ENCODE data around the gene CACNA1C.

Gene CACNA1C

DNA sequence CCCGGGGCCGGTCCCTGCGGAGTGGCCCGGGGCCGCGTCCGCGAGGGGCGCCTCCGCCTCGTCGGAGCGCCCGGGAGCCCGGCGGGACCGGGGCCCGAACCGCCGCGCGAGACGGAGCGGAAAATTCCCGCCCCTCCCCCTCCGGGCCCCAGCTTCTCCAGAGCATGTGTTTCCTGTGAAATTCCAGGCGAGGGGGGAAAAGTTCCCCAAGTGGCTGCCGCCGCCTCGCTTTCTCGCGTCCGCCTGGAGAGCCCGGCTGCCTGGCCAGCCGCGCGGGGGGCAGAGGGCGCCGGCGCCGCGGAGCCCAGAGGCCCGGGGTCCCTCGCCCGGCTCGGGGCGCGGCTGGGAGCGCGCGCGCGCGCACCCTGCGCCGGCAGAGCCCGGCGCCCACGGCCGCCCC lies 904 bp downstream of the CACNA1C start:
- Histone ChIP-seq H3K27ac (ENCODE audit: low read depth, low read length) (no peak overlapping the region), H3K9me3 (ENCODE audit: control insufficient read depth in 5 of 5, low read length in 5 of 5) (no peaks in the 10 kb centered on the region), H3K36me3 (ENCODE audit: control insufficient read depth in 5 of 5, insufficient read depth in 5 of 5, low read length in 5 of 5) (no peaks in the 10 kb centered on the region), H3K9ac (ENCODE audit: low read length in 5 of 5) (no peak overlapping the region), H3K4me1 (ENCODE audit: control insufficient read depth in 5 of 5, insufficient read depth in 5 of 5, low read length in 5 of 5) (peaks cover 0 to 17% (median 11%) of the 10 kb centered on the region in 5 donors), H3K4me3 (ENCODE audit: low read depth in 1 of 5, low read length in 5 of 5) (peak overlapping the region in 3 of 5 donors; percentile 62 to 69 (median 68)), H3K27me3 (ENCODE audit: control insufficient read depth in 5 of 5, insufficient read depth in 4 of 5, low read length in 5 of 5) (peaks cover 23 to 43% (median 30%) of the 10 kb centered on the region in 5 donors)

GRCh38 chr12:2054091-2055018 lies 1.6 kb downstream of the CACNA1C start:
- H3K27ac ChIP-seq (ENCODE audit: low read depth, low read length): no peak overlapping the region
- H3K9ac ChIP-seq (ENCODE audit: low read length in 5 of 5): no peak overlapping the region
- H3K9me3 ChIP-seq (ENCODE audit: control insufficient read depth in 5 of 5, low read length in 5 of 5): no peaks in the 10 kb centered on the region
- H3K4me1 ChIP-seq (ENCODE audit: control insufficient read depth in 5 of 5, insufficient read depth in 5 of 5, low read length in 5 of 5): peaks cover 0 to 17% (median 11%) of the 10 kb centered on the region in 5 donors
- H3K36me3 ChIP-seq (ENCODE audit: control insufficient read depth in 5 of 5, insufficient read depth in 5 of 5, low read length in 5 of 5): no peaks in the 10 kb centered on the region
- peak overlapping the region in 3 of 5 donors; percentile 58 to 62 (median 60) for H3K4me3 ChIP-seq (ENCODE audit: low read depth in 1 of 5, low read length in 5 of 5)
- H3K27me3 ChIP-seq (ENCODE audit: control insufficient read depth in 5 of 5, insufficient read depth in 4 of 5, low read length in 5 of 5): peaks cover 23 to 40% (median 30%) of the 10 kb centered on the region in 5 donors

- no peak overlapping the region for H3K27ac ChIP-seq (ENCODE audit: low read depth, low read length)
- peaks cover 0 to 12% (median 6%) of the 10 kb centered on the region in 5 donors for H3K4me1 ChIP-seq (ENCODE audit: control insufficient read depth in 5 of 5, insufficient read depth in 5 of 5, low read length in 5 of 5)
- no peaks in the 10 kb centered on the region for H3K36me3 ChIP-seq (ENCODE audit: control insufficient read depth in 5 of 5, insufficient read depth in 5 of 5, low read length in 5 of 5)
- no peak overlapping the region for H3K9ac ChIP-seq (ENCODE audit: low read length in 5 of 5)
- H3K27me3 ChIP-seq (ENCODE audit: control insufficient read depth in 5 of 5, insufficient read depth in 4 of 5, low read length in 5 of 5): peaks cover 12 to 28% (median 18%) of the 10 kb centered on the region in 5 donors
- H3K9me3 ChIP-seq (ENCODE audit: control insufficient read depth in 5 of 5, low read length in 5 of 5): no peaks in the 10 kb centered on the region
- no peak overlapping the region for H3K4me3 ChIP-seq (ENCODE audit: low read depth in 1 of 5, low read length in 5 of 5)
These were observed 4.4 kb downstream of the CACNA1C start for GRCh38 chr12:2057041-2057794.

GRCh38 chr12:2057795-2058408 lies 5.1 kb downstream of the CACNA1C start:
- no peak overlapping the region for H3K4me3 ChIP-seq (ENCODE audit: low read depth in 1 of 5, low read length in 5 of 5)
- peaks cover 0 to 10% (median 5%) of the 10 kb centered on the region in 5 donors for H3K4me1 ChIP-seq (ENCODE audit: control insufficient read depth in 5 of 5, insufficient read depth in 5 of 5, low read length in 5 of 5)
- H3K9me3 ChIP-seq (ENCODE audit: control insufficient read depth in 5 of 5, low read length in 5 of 5): no peaks in the 10 kb centered on the region
- no peaks in the 10 kb centered on the region for H3K36me3 ChIP-seq (ENCODE audit: control insufficient read depth in 5 of 5, insufficient read depth in 5 of 5, low read length in 5 of 5)
- H3K27ac ChIP-seq (ENCODE audit: low read depth, low read length): no peak overlapping the region
- H3K9ac ChIP-seq (ENCODE audit: low read length in 5 of 5): no peak overlapping the region
- H3K27me3 ChIP-seq (ENCODE audit: control insufficient read depth in 5 of 5, insufficient read depth in 4 of 5, low read length in 5 of 5): peaks cover 12 to 27% (median 18%) of the 10 kb centered on the region in 5 donors

DNA sequence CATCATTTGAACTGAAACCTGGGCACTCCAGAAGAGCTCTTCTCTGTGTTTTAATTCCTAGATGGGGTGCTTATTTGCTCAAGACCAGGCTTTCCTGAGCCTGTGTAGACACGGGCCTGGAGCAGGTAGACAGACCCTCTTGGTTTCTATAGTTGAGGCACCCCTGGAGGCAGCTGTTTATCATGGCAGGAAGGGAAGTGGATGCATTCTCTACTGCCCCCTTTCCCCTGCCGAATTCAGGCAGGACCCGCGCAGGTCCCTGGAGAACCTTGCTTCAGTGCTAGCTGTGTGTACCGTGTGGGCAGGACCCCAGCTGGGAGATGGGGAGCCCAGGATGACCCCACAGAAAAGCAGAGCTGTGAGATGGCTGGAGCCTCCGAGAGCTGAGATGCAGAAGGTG lies 6.0 kb downstream of the CACNA1C start:
- H3K27me3 ChIP-seq (ENCODE audit: control insufficient read depth in 5 of 5, insufficient read depth in 4 of 5, low read length in 5 of 5): peaks cover 10 to 21% (median 15%) of the 10 kb centered on the region in 5 donors
- no peak overlapping the region for H3K27ac ChIP-seq (ENCODE audit: low read depth, low read length)
- H3K4me3 ChIP-seq (ENCODE audit: low read depth in 1 of 5, low read length in 5 of 5): no peak overlapping the region
- H3K4me1 ChIP-seq (ENCODE audit: control insufficient read depth in 5 of 5, insufficient read depth in 5 of 5, low read length in 5 of 5): peaks cover 0 to 4% (median 0%) of the 10 kb centered on the region in 5 donors
- H3K9me3 ChIP-seq (ENCODE audit: control insufficient read depth in 5 of 5, low read length in 5 of 5): no peaks in the 10 kb centered on the region
- H3K36me3 ChIP-seq (ENCODE audit: control insufficient read depth in 5 of 5, insufficient read depth in 5 of 5, low read length in 5 of 5): no peaks in the 10 kb centered on the region
- no peak overlapping the region for H3K9ac ChIP-seq (ENCODE audit: low read length in 5 of 5)

DNA sequence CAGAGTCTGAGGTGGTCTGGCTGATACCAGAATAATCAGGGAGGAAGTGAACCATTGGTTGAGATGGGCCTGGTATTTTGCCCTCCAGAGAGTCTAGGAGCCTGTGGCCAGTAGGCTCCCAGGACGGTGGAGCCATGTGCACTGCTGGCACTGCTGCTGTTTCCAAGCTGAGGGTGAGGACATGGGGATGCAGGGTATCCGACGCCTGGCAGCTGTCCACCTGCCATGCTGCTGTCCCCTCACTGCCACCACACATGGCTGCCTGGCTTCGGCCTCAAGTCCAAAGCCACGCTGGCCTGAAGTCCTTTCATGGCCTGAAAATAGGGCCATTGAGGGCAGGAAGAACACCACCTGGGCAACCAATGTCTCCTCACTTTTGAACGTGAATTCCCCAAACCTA lies 8.6 kb downstream of the CACNA1C start:
- H3K9ac ChIP-seq (ENCODE audit: low read length in 5 of 5): no peak overlapping the region
- peaks cover 0 to 9% (median 0%) of the 10 kb centered on the region in 5 donors for H3K27me3 ChIP-seq (ENCODE audit: control insufficient read depth in 5 of 5, insufficient read depth in 4 of 5, low read length in 5 of 5)
- H3K36me3 ChIP-seq (ENCODE audit: control insufficient read depth in 5 of 5, insufficient read depth in 5 of 5, low read length in 5 of 5): no peaks in the 10 kb centered on the region
- no peak overlapping the region for H3K27ac ChIP-seq (ENCODE audit: low read depth, low read length)
- no peak overlapping the region for H3K4me3 ChIP-seq (ENCODE audit: low read depth in 1 of 5, low read length in 5 of 5)
- H3K9me3 ChIP-seq (ENCODE audit: control insufficient read depth in 5 of 5, low read length in 5 of 5): no peaks in the 10 kb centered on the region
- H3K4me1 ChIP-seq (ENCODE audit: control insufficient read depth in 5 of 5, insufficient read depth in 5 of 5, low read length in 5 of 5): peaks cover 0 to 7% (median 0%) of the 10 kb centered on the region in 5 donors

GRCh38 chr12:2064071-2064507 lies 11.3 kb downstream of the CACNA1C start:
- Histone ChIP-seq H3K27ac (ENCODE audit: low read depth, low read length) (no peak overlapping the region), H3K9me3 (ENCODE audit: control insufficient read depth in 5 of 5, low read length in 5 of 5) (peaks cover 0 to 1% (median 0%) of the 10 kb centered on the region in 5 donors), H3K27me3 (ENCODE audit: control insufficient read depth in 5 of 5, insufficient read depth in 4 of 5, low read length in 5 of 5) (peaks cover 0 to 10% (median 8%) of the 10 kb centered on the region in 5 donors), H3K4me3 (ENCODE audit: low read depth in 1 of 5, low read length in 5 of 5) (no peak overlapping the region), H3K9ac (ENCODE audit: low read length in 5 of 5) (no peak overlapping the region), H3K4me1 (ENCODE audit: control insufficient read depth in 5 of 5, insufficient read depth in 5 of 5, low read length in 5 of 5) (peaks cover 0 to 7% (median 0%) of the 10 kb centered on the region in 5 donors), H3K36me3 (ENCODE audit: control insufficient read depth in 5 of 5, insufficient read depth in 5 of 5, low read length in 5 of 5) (no peaks in the 10 kb centered on the region)

GRCh38 chr12:2068653-2069052 lies 15.9 kb downstream of the CACNA1C start:
- Histone ChIP-seq H3K4me3 (ENCODE audit: low read depth in 1 of 5, low read length in 5 of 5) (no peak overlapping the region), H3K9me3 (ENCODE audit: control insufficient read depth in 5 of 5, low read length in 5 of 5) (peaks cover 6 to 20% (median 16%) of the 10 kb centered on the region in 5 donors), H3K4me1 (ENCODE audit: control insufficient read depth in 5 of 5, insufficient read depth in 5 of 5, low read length in 5 of 5) (peaks cover 0 to 7% (median 0%) of the 10 kb centered on the region in 5 donors), H3K27me3 (ENCODE audit: control insufficient read depth in 5 of 5, insufficient read depth in 4 of 5, low read length in 5 of 5) (peaks cover 0 to 10% (median 8%) of the 10 kb centered on the region in 5 donors), H3K9ac (ENCODE audit: low read length in 5 of 5) (no peak overlapping the region), H3K36me3 (ENCODE audit: control insufficient read depth in 5 of 5, insufficient read depth in 5 of 5, low read length in 5 of 5) (no peaks in the 10 kb centered on the region), H3K27ac (ENCODE audit: low read depth, low read length) (no peak overlapping the region)

DNA sequence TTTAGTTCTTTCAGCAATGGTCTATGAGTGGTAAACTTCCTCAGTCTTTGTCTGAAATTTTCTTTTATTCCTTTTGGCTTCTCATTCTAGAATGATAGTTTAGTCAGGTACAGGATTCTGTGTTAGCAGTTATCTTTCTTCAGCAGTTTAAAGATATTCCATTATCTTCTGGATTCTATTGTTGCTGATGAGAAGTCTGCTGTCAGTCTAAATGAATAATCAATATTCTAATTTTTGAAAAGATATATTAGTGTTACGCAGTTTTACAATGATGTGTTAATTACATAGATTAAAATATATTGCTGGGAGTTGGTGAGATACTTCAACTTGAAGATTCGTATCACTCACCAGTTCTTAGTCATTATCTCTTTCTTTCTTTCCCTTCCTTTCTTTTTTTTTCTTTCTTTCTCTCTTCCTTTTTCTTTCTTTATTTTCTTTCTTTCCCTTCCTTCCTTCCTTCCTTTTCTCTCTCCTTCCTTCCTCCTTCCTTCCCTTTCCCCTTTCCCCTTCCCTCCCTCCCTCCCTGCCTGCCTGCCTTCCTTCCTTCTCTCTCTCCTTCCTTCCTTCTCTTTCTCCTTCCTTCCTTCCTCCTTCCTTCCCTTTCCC lies 17.8 kb downstream of the CACNA1C start:
- Histone ChIP-seq H3K27me3 (ENCODE audit: control insufficient read depth in 5 of 5, insufficient read depth in 4 of 5, low read length in 5 of 5) (peaks cover 0 to 10% (median 7%) of the 10 kb centered on the region in 5 donors), H3K36me3 (ENCODE audit: control insufficient read depth in 5 of 5, insufficient read depth in 5 of 5, low read length in 5 of 5) (no peaks in the 10 kb centered on the region), H3K9me3 (ENCODE audit: control insufficient read depth in 5 of 5, low read length in 5 of 5) (peaks cover 6 to 20% (median 16%) of the 10 kb centered on the region in 5 donors), H3K27ac (ENCODE audit: low read depth, low read length) (no peak overlapping the region), H3K4me1 (ENCODE audit: control insufficient read depth in 5 of 5, insufficient read depth in 5 of 5, low read length in 5 of 5) (peaks cover 0 to 1% (median 0%) of the 10 kb centered on the region in 5 donors), H3K4me3 (ENCODE audit: low read depth in 1 of 5, low read length in 5 of 5) (no peak overlapping the region), H3K9ac (ENCODE audit: low read length in 5 of 5) (no peak overlapping the region)
